Stimulated activated CD8-positive, alpha-beta memory T cell treated with anti-CD3 and anti-CD28 coated beads, Interleukin-7, amount 100 ng/mL, for 24 hours (primary cell): ENCODE results near the gene ELOB.

ENCODE experiments used
- DNase-seq: peaks from one replicate; pipeline ENCODE4 v3.0.0-alpha.2; 2020; ENCODE audit warnings: low read depth

The ELOB gene

DNA sequence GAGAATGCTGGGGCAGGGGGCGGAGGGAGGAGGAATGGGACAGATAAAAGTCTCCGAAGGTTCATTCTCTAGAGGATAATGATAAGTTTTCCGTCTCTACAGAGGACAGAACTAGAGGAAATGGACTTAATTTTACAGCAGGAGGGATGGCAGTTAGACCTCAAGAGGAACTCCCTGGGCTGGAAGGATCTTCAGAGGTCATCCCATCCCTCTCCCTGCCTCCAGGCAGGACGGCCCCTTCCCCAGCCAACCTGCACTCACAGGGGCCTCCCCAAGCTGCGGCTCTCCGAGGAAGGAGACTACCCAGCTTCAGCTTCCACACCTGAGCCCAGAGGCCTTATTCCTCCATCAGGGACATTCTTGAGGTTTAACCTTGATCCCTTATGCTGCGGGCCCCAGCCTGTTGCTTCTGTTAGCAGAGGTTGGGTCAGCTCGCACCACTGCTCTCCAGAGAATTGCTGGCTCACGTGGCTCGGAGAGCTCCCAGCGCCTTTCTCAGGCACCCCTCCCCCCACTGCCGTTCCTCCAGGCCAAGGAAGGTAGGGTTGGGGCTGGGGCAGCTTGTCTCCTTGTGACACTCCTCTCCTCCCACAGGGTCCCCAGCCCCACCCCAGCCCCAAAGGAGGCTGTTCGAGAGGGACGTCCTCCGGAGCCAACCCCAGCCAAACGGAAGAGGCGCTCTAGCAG is 8.5 kb downstream of the ELOB start:
- no peak for DNase-seq

DNA sequence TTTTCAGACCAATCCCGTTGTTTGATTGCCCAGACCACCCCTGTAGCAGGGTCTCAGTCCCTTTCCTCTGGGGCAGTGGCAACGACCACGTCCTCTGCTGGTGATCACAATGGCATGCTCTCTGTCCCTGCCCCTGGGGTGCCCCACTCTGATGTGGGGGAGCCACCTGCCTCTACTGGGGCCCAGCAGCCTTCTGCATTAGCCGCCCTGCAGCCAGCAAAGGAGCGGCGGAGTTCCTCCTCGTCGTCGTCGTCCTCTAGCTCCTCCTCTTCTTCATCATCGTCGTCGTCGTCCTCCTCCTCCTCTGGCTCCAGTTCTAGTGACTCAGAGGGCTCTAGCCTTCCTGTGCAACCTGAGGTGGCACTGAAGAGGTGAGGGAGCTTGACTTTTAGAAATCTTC is 9.2 kb downstream of the ELOB start:
- no peak for DNase-seq

DNA sequence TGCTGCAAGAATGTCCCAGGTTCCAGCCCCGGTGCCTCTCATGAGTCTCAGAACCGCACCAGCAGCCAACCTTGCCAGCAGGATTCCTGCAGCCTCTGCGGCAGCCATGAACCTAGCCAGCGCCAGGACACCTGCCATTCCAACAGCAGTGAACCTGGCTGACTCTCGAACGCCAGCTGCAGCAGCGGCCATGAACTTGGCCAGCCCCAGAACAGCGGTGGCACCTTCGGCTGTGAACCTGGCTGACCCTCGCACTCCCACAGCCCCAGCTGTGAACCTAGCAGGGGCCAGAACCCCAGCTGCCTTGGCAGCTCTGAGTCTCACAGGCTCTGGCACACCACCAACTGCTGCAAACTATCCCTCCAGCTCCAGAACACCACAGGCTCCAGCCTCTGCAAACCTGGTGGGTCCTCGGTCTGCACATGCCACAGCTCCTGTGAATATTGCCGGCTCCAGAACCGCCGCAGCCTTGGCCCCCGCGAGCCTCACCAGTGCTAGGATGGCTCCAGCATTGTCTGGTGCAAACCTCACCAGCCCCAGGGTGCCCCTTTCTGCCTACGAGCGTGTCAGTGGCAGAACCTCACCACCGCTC is 9.8 kb downstream of the ELOB start:
- DNase-seq: no peak

DNA sequence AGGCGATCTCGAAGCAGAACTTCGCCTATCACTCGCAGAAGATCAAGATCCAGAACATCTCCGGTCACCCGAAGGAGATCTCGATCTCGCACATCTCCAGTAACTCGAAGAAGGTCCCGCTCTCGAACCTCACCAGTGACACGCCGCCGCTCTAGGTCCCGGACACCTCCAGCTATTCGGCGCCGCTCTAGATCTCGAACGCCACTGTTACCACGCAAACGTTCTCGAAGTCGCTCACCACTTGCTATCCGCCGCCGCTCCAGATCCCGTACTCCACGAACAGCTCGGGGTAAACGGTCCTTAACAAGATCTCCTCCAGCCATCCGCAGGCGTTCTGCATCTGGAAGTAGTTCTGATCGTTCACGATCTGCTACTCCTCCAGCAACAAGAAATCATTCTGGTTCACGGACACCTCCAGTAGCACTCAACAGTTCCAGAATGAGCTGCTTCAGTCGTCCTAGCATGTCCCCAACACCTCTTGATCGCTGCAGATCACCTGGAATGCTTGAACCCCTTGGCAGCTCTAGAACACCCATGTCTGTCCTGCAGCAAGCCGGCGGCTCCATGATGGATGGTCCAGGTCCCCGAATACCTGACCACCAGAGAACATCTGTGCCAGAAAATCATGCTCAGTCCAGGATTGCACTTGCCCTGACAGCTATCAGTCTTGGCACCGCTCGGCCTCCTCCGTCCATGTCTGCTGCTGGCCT is 10.5 kb downstream of the ELOB start:
- DNase-seq: no peak

DNA sequence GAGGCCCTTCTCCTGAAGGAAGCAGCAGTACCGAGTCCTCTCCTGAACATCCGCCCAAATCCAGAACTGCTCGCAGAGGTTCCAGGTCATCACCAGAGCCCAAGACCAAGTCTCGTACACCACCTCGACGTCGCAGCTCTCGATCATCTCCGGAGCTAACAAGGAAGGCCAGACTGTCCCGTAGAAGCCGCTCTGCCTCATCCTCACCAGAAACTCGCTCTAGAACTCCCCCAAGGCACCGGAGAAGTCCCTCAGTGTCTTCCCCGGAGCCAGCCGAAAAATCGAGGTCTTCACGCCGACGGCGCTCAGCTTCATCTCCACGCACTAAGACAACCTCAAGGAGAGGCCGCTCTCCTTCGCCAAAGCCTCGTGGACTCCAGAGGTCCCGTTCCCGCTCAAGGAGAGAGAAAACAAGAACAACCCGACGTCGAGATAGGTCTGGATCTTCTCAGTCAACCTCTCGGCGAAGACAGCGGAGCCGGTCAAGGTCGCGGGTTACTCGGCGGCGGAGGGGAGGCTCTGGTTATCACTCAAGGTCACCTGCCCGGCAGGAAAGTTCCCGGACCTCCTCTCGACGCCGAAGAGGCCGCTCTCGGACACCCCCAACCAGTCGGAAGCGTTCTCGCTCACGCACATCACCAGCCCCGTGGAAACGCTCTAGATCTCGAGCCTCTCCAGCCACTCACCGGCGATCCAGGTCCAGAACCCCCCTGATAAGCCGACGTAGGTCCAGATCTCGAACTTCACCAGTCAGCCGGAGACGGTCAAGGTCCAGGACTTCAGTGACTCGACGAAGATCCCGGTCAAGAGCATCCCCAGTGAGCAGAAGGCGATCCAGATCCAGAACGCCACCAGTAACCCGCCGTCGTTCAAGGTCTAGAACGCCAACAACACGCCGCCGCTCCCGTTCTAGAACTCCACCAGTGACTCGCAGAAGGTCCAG is 11.3 kb downstream of the ELOB start:
- no peak for DNase-seq

DNA sequence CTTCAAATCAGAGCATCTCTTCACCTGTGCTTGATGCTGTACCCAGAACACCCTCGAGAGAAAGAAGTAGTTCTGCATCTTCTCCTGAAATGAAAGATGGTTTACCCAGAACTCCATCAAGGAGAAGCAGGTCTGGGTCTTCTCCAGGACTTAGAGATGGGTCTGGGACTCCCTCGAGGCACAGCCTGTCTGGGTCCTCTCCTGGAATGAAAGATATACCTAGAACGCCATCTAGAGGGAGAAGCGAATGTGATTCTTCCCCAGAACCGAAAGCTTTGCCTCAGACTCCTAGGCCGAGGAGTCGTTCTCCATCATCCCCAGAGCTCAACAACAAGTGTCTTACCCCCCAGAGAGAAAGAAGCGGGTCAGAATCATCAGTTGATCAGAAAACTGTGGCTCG is 12.4 kb downstream of the ELOB start:
- no peak for DNase-seq

DNA sequence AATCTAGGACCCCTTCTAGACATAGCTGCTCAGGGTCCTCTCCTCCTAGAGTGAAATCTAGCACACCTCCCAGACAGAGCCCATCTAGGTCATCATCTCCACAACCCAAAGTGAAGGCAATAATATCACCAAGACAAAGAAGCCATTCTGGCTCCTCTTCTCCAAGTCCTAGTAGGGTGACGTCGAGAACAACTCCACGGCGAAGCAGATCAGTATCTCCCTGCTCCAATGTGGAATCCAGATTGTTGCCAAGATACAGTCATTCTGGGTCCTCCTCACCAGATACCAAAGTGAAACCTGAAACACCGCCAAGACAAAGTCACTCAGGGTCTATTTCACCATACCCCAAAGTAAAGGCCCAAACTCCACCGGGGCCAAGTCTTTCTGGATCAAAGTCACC is 13.9 kb downstream of the ELOB start:
- DNase-seq: no peak

DNA sequence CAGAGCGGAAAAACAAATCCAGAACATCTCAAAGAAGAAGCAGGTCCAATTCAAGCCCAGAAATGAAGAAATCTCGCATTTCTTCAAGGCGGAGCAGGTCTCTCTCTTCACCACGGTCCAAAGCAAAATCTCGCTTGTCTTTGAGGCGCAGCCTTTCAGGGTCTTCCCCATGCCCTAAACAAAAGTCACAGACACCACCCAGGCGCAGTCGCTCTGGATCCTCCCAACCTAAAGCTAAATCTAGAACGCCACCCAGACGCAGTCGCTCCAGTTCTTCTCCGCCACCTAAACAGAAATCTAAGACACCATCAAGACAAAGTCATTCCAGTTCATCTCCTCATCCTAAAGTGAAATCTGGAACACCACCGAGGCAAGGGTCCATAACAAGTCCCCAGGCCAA is 14.4 kb downstream of the ELOB start:
- DNase-seq: no peak

DNA sequence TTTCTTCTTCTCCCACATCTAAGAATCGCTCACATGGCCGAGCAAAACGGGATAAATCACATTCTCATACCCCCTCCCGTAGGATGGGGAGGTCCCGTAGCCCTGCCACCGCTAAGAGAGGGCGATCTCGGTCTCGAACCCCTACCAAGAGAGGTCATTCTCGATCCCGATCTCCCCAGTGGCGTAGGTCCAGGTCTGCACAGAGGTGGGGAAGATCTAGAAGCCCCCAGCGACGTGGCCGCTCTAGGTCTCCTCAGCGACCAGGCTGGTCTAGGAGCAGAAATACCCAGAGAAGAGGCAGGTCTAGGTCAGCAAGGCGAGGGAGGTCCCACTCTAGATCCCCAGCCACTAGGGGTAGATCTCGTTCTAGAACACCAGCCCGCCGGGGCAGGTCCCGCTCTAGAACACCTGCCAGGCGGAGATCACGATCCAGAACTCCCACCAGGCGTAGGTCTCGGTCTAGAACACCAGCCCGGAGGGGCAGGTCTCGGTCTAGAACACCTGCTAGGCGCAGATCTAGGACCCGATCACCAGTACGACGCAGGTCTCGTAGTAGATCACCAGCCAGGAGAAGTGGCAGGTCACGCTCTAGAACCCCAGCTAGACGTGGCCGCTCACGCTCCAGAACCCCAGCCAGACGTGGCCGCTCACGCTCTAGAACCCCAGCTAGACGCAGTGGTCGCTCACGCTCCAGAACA is 15.0 kb downstream of the ELOB start:
- DNase-seq: no peak

DNA sequence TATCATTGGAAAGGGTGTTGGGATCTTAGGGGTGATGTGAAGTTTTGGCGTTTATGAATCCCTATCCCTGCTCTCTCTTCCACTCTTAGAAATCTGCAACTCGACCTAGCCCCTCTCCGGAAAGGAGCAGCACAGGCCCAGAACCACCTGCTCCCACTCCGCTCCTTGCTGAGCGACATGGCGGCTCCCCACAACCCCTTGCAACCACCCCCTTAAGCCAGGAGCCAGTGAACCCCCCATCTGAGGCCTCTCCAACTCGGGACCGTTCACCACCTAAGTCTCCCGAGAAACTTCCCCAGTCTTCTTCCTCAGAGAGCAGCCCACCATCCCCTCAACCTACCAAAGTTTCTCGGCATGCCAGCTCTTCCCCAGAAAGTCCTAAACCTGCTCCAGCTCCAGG is 15.6 kb downstream of the ELOB start:
- DNase-seq: no peak

DNA sequence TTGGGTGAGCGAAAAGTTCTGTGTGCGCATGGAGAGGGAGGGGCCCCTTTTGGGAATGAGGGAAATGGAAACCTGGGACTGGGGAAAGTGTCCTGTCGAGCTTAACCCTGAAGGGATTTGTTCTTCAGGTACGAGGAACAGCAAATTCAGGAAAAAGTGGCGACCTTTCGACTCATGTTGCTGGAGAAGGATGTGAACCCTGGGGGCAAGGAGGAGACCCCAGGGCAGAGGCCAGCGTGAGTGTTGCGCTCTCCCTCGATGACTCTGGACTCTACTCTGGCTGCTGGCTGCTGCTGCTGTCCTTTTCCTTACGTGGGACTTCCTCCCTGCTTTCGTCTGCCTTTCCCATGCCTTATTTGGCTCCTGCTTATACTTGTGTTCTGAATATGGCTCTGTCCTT is 19.7 kb downstream of the ELOB start:
- no peak for DNase-seq

DNA sequence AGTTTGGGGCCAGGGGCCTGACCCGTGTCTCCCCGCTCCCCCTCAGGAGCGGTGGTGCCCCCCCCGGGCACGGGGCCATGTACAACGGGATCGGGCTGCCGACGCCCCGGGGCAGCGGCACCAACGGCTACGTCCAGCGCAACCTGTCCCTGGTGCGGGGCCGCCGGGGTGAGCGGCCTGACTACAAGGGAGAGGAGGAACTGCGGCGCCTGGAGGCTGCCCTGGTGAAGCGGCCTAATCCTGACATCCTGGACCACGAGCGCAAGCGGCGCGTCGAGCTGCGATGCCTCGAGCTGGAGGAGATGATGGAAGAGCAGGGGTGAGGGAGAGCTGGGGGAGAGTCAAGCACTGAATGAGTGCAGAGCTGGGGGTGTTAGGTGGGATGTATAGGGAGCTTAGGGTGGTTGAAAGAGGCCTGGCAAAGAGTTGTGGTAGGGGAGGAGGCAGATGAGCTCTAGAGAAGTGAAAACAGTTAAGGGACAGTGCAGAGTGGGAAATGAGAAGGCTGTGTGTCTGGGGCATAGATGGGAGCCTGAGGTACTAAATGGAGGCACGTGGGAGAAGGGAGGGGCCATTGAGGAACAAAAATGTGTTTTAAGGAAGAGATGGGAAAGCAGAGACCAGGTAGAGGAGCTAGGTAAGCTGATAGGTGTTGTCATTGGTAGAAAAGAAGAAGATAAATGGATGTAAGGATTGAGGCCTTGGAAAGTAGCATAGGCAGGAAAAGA is 20.6 kb downstream of the ELOB start:
- no peak for DNase-seq

DNA sequence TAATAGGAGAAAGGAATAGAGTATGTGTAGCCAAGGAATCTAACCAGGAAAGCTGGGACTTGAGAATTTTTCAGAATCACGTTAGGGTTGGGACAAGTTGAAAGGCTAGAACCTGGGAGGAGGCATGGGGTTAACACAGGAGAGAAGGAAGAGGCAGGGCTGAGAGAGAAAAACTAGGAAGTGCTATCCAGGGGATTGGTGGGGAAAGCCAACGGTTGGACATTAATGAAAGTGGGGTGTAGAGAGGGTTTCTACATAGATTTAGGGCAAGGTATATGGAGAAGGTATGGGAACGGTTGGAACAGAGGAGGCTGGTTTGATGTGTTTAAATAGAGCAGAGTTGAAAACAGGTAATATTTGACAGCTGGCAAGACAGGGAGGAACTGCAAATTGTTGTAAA is 21.9 kb downstream of the ELOB start:
- DNase-seq: no peak

DNA sequence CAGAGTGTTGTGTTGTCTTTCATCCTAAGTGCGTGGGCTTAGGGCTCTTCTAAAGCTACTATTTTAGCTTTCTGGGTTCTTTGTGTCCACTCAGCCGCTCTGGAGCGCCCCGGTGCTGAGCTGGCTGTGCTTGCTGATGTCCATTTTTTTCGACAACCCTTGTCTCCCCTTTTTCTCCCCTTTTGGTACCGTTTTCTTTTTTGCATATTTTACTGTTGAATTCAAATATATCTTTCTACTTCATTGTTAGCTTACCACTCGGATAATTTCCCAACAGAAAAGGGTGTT is 23.4 kb downstream of the ELOB start:
- no peak for DNase-seq

DNA sequence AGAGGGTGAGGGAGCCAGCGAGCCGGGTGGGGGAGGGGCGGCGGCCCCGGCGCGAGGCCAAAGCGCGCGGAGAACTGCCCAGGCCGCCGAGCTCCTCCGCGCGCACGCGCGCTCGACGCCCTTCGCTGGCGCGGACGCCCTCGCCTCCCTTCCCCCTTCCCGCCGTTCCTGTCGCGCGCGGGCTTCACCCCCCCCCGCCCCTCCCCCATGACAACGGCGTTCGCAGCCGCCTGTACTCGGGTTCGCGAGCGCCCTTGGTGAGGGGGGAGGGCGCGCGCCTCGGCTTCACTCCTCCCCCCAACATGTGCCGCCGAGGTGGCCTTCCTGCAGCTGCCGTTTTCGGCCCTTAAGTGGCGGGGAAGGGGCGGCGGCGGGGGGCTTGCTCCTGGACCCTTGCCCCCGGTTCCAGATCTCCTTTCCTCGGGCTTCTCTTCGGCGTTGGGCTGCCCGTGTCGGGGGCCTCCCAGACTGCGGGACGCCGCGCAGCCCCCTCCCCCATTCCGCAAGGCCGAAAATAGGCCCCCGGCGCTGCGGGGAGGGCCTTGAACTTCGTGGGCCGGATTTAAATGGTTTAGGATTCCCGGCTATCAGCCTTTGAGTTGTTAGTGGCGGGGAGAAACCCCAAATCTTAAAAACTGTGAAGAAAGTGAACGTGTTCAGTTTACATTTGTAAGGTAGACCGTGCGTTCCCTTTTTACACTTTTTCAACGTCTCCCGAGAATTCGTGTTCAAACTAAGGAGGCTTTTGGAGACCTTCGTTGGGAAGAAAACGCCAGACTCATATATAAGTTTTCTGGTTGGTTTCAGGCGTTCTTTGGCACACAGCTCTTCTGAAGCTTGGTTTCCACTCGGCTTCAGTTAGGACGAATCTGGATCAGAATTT is 24.0 kb downstream of the ELOB start:
- DNase-seq: no peak

DNA sequence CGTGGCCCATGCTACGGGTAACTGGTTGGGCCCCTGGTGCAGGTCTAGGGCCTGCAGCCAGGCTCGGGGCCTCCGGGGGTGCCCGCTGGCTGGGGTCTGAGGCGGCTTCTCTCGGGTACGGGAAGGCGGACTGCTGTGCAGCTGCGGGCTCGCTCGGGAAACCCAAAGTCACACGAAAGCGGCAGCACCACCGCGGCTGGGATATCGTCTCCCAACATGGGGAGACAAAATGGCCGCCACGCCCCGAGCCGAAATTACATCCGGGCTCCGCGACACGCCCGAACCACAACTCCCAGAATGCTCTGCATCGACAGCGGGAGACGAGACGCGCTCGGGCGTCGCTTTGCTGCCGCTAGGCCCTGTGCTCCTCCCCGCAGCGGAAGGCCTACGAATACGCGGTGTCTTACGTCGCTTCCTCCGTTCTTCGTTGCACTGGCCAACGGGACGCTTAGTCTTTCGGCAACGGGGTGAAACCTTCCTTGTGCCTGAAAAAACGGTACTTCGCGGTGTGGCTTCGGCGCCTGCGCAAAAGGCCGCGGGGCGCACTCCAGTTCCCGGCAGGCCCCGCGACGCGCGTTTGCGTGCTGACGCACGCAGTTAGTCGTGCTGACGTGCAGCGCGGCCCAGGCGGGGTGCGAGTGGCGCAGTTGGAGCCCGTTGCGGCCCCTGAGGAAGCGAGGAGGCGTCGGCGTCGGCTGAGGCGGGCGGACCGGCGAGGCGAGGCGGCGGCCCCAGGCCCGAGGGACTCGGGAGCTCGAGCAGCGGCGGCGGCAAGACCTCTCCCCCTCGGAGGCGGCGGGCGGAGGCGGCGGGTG is 24.8 kb downstream of the ELOB start, which contains the start of gene SRRM2:
Gene SRRM2, plus strand, starts transcription at position 604 of the 815 bp plus-strand sequence. CDS start 3,727 bp downstream, outside the sequence.
- peak; percentile 82 for DNase-seq

DNA sequence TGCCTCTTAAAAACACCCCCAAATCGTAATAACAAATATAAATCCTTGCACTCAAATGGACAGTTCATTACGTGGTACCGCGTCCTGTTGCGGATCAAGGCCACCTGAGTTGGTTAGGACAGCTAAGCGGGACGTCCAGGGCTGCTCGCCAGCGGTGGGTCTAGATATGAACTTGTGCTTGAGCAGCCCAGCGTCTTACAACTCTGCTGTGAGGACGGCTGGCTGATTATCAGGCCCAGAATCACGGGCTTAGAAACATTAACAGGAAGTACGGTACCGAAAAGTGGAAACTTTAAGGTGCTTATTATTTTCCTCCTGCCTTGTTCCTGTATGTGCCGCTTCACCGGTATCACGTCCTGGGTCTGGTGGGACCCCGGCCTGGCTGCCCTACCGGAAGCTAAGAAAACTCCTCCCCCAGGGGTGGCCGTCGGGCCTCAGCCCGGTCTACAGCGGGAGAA is 25.5 kb downstream of the ELOB start:
- DNase-seq: no peak

DNA sequence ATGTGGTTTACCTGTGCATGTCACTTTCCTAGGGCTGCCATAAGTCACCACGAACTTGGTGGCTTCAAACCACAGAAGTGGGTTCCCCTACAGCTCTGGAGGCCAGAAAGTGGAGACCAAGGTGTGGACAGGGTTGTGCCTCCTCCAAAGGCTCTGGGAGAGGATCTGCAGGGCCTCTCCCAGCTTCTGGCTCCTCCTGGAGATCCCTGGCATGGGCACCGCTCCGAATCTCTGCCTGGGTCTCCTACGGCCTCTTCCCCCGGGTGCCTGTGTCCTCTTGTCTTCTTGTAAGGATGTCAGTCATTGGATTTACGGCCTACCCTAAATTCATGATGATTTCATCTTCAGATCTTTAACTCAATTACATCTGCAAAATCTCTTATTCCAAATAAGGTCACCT is 27.1 kb downstream of the ELOB start:
- DNase-seq: no peak

DNA sequence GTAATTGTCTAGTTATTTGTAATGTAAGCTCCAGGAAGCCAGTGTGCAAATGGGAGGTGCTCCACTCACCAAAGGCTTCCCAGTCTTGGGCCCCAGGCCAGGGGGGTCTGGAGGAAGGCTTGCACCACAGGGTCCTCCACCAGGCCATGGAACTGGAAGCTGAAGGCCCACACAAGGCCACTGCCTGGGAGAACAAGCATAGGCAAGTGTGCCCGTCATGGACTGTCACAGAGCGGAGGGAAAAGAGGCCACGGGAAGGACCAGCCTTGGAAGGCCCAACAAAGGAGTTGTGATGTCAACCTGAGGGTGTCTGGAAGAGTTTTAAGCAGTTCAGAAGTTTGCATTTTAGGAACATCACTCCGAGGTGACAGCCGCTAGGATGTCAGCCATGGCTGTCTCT is 27.6 kb downstream of the ELOB start:
- DNase-seq: no peak
